ENCODE data around the gene LRRC57.

The LRRC57 gene

DNA sequence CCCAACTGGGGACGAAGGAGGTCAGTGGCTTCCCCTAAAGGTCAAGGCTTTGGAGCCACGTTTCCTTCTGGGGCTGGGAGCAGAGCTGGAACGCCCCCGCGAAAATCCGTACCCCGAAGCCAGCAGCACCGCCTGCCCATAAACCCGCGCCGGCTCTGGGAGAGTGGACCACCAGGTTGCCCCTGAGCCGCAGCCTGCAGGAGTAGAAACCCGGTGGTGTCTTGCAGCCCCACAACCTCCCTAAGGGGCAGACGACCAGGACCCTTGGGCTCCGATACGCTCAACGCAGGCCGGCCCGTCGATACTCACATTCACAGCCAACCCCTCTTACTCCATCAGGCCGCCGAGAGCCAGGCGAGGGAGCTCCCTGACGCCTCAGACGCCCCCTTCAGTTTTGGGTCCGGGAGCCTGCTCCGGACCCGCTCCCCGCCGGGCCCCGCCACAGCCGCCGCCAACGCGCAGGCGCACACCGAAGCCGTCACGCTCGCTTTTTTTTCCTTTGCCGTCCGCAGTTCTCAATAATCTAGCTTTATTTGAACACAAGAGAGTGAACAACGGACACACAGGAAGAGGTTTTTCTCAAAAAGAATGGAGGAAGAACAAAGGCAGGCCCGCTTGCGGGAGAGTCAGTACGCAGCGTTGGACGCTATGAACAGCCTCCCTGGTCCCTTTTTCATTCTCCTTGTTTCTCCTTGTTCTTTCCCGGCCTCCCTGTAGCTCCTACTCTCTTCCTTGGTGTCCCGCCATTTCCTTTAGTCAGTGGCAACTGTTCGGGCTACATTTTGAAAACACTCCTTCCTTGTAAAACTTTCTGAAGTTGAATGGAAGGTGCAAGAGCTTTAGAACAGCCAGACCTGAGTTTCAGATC lies 57.7 kb downstream of the LRRC57 start, which contains the start of gene ZNF106:
TSS of gene ZNF106 (minus strand) at position 471 of the 868 bp plus-strand sequence. CDS start 18,852 bp downstream, outside the sequence.
- Histone ChIP-seq H3K4me1 (ENCODE audit: low read length) (peaks cover 12% of the 10 kb centered on the region; the same call in 1 of the 2 replicates), H3F3A (ENCODE audit: insufficient read depth, low read length) (no peaks in the 10 kb centered on the region), H2AFZ (ENCODE audit: low read length) (peak within 1 kb of the TSS; percentile 84), H3K36me3 (replicated peaks; ENCODE audit: insufficient read depth, low read length) (no peaks in the 10 kb centered on the region), H4K20me1 (ENCODE audit: insufficient read depth, low read length) (no peaks in the 10 kb centered on the region), H3K79me2 (ENCODE audit: low read length) (peaks cover 48% of the 10 kb centered on the region), H3K27ac (ENCODE audit: low read length) (peak within 1 kb of the TSS; percentile 57; the same call in 1 of the 2 replicates), H3K9me3 (replicated peaks; ENCODE audit: insufficient read depth, low read length) (no peaks in the 10 kb centered on the region), H3K9ac (ENCODE audit: low read length) (peak within 1 kb of the TSS; percentile 79), H3K27me3 (replicated peaks; ENCODE audit: insufficient read depth, low read length) (no peaks in the 10 kb centered on the region), H3K4me3 (ENCODE audit: low read length) (peak within 1 kb of the TSS; percentile 80), H3K9me2 (replicated peaks; ENCODE audit: insufficient read depth, low read length) (no peaks in the 10 kb centered on the region), H3K4me2 (ENCODE audit: low read depth, low read length) (peak within 1 kb of the TSS; percentile 79)
- peak; percentile 94 for DNase-seq
- TF ChIP-seq EZH2phosphoT487 (IDR thresholded peaks at IDR 0.05; ENCODE audit: low read length), result no peak
- TF ChIP-seq, protein P1, sequence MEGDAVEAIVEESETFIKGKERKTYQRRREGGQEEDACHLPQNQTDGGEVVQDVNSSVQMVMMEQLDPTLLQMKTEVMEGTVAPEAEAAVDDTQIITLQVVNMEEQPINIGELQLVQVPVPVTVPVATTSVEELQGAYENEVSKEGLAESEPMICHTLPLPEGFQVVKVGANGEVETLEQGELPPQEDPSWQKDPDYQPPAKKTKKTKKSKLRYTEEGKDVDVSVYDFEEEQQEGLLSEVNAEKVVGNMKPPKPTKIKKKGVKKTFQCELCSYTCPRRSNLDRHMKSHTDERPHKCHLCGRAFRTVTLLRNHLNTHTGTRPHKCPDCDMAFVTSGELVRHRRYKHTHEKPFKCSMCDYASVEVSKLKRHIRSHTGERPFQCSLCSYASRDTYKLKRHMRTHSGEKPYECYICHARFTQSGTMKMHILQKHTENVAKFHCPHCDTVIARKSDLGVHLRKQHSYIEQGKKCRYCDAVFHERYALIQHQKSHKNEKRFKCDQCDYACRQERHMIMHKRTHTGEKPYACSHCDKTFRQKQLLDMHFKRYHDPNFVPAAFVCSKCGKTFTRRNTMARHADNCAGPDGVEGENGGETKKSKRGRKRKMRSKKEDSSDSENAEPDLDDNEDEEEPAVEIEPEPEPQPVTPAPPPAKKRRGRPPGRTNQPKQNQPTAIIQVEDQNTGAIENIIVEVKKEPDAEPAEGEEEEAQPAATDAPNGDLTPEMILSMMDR (IDR thresholded peaks at IDR 0.05; ENCODE audit: low read length), result no peak
- no peak for TF ChIP-seq EZH2 (optimal IDR thresholded peaks at IDR 0.05; ENCODE audit: low read depth, low read length)

- H3K27ac ChIP-seq (ENCODE audit: low read length), result peak overlapping the region; percentile 57; the same call in 1 of the 2 replicates
- no peaks in the 10 kb centered on the region for H3F3A ChIP-seq (ENCODE audit: insufficient read depth, low read length)
- peaks cover 12% of the 10 kb centered on the region; the same call in 1 of the 2 replicates for H3K4me1 ChIP-seq (ENCODE audit: low read length)
- TF ChIP-seq, protein P1 (IDR thresholded peaks at IDR 0.05; ENCODE audit: low read length), result no peak
- TF ChIP-seq EZH2phosphoT487 (IDR thresholded peaks at IDR 0.05; ENCODE audit: low read length), result no peak
- TF ChIP-seq EZH2 (optimal IDR thresholded peaks at IDR 0.05; ENCODE audit: low read depth, low read length), result no peak
- H3K9ac ChIP-seq (ENCODE audit: low read length), result peak overlapping the region; percentile 79
- H3K9me2 ChIP-seq (replicated peaks; ENCODE audit: insufficient read depth, low read length), result no peaks in the 10 kb centered on the region
- no peaks in the 10 kb centered on the region for H4K20me1 ChIP-seq (ENCODE audit: insufficient read depth, low read length)
- no peaks in the 10 kb centered on the region for H3K36me3 ChIP-seq (replicated peaks; ENCODE audit: insufficient read depth, low read length)
- peak; percentile 23 for DNase-seq
- H3K9me3 ChIP-seq (replicated peaks; ENCODE audit: insufficient read depth, low read length), result no peaks in the 10 kb centered on the region
- H3K27me3 ChIP-seq (replicated peaks; ENCODE audit: insufficient read depth, low read length), result no peaks in the 10 kb centered on the region
- H3K4me2 ChIP-seq (ENCODE audit: low read depth, low read length), result peak overlapping the region; percentile 79
- peak overlapping the region; percentile 84 for H2AFZ ChIP-seq (ENCODE audit: low read length)
- H3K79me2 ChIP-seq (ENCODE audit: low read length), result peaks cover 49% of the 10 kb centered on the region
- peak overlapping the region; percentile 80 for H3K4me3 ChIP-seq (ENCODE audit: low read length)
Measured at GRCh38 chr15:42490291-42490670, 58.3 kb downstream of the LRRC57 start.

Data from MM.1S (cell line).